Measurements from ENCODE around the gene RPRD1B.

- no peak for TF ChIP-seq POLR2A (IDR thresholded peaks at IDR 0.05; ENCODE audit: extremely low read depth, insufficient read length)
- TF ChIP-seq, protein P1, sequence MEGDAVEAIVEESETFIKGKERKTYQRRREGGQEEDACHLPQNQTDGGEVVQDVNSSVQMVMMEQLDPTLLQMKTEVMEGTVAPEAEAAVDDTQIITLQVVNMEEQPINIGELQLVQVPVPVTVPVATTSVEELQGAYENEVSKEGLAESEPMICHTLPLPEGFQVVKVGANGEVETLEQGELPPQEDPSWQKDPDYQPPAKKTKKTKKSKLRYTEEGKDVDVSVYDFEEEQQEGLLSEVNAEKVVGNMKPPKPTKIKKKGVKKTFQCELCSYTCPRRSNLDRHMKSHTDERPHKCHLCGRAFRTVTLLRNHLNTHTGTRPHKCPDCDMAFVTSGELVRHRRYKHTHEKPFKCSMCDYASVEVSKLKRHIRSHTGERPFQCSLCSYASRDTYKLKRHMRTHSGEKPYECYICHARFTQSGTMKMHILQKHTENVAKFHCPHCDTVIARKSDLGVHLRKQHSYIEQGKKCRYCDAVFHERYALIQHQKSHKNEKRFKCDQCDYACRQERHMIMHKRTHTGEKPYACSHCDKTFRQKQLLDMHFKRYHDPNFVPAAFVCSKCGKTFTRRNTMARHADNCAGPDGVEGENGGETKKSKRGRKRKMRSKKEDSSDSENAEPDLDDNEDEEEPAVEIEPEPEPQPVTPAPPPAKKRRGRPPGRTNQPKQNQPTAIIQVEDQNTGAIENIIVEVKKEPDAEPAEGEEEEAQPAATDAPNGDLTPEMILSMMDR (IDR thresholded peaks at IDR 0.05; ENCODE audit: low read depth, low read length) = no peak
- TF ChIP-seq, protein P2, sequence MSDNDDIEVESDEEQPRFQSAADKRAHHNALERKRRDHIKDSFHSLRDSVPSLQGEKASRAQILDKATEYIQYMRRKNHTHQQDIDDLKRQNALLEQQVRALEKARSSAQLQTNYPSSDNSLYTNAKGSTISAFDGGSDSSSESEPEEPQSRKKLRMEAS (IDR thresholded peaks at IDR 0.05; ENCODE audit: low read depth, low read length) = no peak
- TF ChIP-seq MYC (IDR thresholded peaks at IDR 0.05; ENCODE audit: low read depth, low read length) = no peak
These were observed 1.4 kb downstream of the RPRD1B start for GRCh38 chr20:38034961-38035360.
